Nephron progenitor cell (in vitro differentiated cells): ENCODE data around the gene MAP7.

Source experiments
- DNase-seq: peaks from one replicate; pipeline ENCODE4 v3.0.0; 2021
- H3K27ac Mint-ChIP-seq: 2 replicates; pipeline ENCODE4 v1.8.0; 2021; ENCODE audit warnings: mild to moderate bottlenecking, moderate library complexity, mixed read lengths
- H3K27me3 Mint-ChIP-seq: 2 replicates; pipeline ENCODE4 v1.8.0; 2021; ENCODE audit warnings: mild to moderate bottlenecking, low read depth, mixed read lengths; ENCODE audit not compliant: poor library complexity
- H3K36me3 Mint-ChIP-seq: 2 replicates; pipeline ENCODE4 v1.8.0; 2021; ENCODE audit warnings: low read depth, mixed read lengths
- H3K4me1 Mint-ChIP-seq: 2 replicates; pipeline ENCODE4 v1.8.0; 2021; ENCODE audit warnings: mixed read lengths
- H3K4me3 Mint-ChIP-seq: 2 replicates; pipeline ENCODE4 v1.8.0; 2021; ENCODE audit warnings: mild to moderate bottlenecking, moderate library complexity, mixed read lengths
- H3K9me3 Mint-ChIP-seq: 2 replicates; pipeline ENCODE4 v1.8.0; 2021; ENCODE audit warnings: mild to moderate bottlenecking, moderate library complexity, mixed read lengths
- TF ChIP-seq, protein P1 (sequence below): fragments of 200-600 bp; sonication (generic); IDR thresholded peaks from 2 replicates; pipeline ENCODE4 v1.5.0; 2021; ENCODE audit warnings: antibody characterized with exemption

The MAP7 gene

GRCh38 chr6:136330634-136331033, 219.6 kb downstream of the MAP7 start:
- TF ChIP-seq, protein P1, sequence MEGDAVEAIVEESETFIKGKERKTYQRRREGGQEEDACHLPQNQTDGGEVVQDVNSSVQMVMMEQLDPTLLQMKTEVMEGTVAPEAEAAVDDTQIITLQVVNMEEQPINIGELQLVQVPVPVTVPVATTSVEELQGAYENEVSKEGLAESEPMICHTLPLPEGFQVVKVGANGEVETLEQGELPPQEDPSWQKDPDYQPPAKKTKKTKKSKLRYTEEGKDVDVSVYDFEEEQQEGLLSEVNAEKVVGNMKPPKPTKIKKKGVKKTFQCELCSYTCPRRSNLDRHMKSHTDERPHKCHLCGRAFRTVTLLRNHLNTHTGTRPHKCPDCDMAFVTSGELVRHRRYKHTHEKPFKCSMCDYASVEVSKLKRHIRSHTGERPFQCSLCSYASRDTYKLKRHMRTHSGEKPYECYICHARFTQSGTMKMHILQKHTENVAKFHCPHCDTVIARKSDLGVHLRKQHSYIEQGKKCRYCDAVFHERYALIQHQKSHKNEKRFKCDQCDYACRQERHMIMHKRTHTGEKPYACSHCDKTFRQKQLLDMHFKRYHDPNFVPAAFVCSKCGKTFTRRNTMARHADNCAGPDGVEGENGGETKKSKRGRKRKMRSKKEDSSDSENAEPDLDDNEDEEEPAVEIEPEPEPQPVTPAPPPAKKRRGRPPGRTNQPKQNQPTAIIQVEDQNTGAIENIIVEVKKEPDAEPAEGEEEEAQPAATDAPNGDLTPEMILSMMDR = no peak
- Mint-ChIP-seq H3K27ac (no peak overlapping the region), H3K4me3 (no peak overlapping the region), H3K9me3 (no peaks in the 10 kb centered on the region), H3K27me3 (peaks cover 3% of the 10 kb centered on the region), H3K36me3 (no peaks in the 10 kb centered on the region), H3K4me1 (no peaks in the 10 kb centered on the region)
- no peak for DNase-seq

DNA sequence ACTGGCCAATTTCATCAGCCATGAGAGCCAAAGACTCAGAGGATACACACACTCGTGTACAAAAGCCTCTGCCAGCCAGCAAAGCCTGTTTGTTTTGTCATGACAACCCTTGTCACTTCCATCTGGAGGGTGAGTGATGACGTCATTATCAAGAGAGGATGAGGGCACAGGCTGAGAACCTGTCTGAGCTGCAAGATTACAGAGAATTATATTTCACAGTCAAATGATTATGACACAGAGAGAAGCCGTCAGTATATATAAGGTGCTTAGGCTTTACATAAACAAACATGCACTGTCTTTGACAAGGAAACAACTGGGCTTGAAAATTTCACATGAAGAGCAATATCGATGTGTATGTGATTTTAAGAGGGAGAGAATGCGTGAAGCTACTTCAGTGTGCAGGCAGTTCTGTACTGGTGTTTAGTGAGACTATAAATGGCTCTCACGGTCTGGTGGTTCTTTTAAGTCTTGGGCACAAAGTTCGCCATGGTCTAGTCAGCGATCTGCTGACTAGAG, 224.1 kb downstream of the MAP7 start:
- Mint-ChIP-seq H3K27me3 (peaks cover 6% of the 10 kb centered on the region), H3K27ac (no peak overlapping the region), H3K4me1 (peaks cover 5% of the 10 kb centered on the region), H3K36me3 (no peaks in the 10 kb centered on the region), H3K9me3 (no peaks in the 10 kb centered on the region), H3K4me3 (no peak overlapping the region)
- TF ChIP-seq, protein P1 = no peak
- DNase-seq = no peak

GRCh38 chr6:136324686-136325380, 225.4 kb downstream of the MAP7 start:
- TF ChIP-seq, protein P1 = no peak
- no peak overlapping the region for H3K4me3 Mint-ChIP-seq
- no peaks in the 10 kb centered on the region for H3K9me3 Mint-ChIP-seq
- H3K4me1 Mint-ChIP-seq = peaks cover 5% of the 10 kb centered on the region
- no peaks in the 10 kb centered on the region for H3K36me3 Mint-ChIP-seq
- DNase-seq = no peak
- no peak overlapping the region for H3K27ac Mint-ChIP-seq
- peaks cover 6% of the 10 kb centered on the region for H3K27me3 Mint-ChIP-seq

DNA sequence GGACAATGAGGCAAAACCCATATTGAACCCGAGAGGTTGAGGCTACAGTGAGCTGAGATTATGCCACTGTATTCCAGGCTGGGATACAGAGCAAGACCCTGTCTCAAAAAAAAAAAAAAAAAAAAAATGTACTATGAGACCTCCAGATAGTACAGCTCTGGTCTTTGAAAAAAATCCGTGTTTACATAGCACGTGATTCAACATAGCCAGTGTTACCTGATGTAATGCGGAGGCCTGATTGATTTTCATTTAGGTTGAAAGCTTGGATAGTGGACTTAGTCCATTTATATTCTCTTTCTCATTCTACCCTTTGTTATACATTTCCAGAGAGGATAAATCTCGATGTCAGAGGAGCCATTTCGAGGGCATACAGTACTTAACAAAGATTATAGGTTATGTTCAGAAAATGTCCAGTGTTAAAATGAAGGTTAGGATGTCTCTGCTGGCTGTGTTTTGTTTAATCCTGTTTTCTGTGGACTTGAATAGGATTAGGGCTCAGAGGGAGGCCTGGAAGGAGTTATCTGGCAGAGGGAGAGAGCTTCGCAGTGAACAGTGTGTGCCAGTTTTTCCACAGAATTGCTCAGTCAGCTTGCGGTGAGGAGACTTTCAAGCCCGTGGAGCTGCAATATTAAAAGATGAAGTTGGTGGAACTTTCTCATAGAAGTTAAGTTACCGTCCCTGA, 226.7 kb downstream of the MAP7 start:
- Mint-ChIP-seq H3K4me1 (peaks cover 5% of the 10 kb centered on the region), H3K9me3 (no peaks in the 10 kb centered on the region), H3K36me3 (no peaks in the 10 kb centered on the region), H3K4me3 (no peak overlapping the region), H3K27me3 (peaks cover 8% of the 10 kb centered on the region), H3K27ac (peak overlapping the region; percentile 7)
- no peak for DNase-seq
- TF ChIP-seq, protein P1 = no peak

DNA sequence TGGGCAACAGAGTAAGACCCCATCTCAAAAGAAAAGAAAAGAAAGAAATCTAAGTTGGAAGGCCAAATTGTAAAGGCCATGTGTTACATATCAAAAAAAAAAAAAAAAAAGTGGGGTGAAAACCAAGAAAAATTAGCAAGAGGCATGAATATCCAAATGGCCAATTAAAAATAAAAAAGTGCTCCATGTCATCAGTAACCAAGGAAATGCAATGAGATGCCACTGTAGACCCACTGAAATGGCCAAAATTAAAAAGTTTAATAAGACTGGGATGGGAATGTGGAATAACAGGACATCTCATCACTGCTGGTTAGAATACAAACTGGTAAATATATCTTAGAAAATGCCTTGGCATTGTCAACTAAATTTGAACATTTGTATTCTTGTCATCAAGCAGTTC, 230.5 kb downstream of the MAP7 start:
- Mint-ChIP-seq H3K27ac (no peak overlapping the region), H3K9me3 (no peaks in the 10 kb centered on the region), H3K27me3 (peaks cover 16% of the 10 kb centered on the region), H3K4me1 (peaks cover 5% of the 10 kb centered on the region), H3K36me3 (no peaks in the 10 kb centered on the region), H3K4me3 (no peak overlapping the region)
- no peak for DNase-seq
- TF ChIP-seq, protein P1 = no peak
